ENCODE results near the gene DVL1. TPM values are rescaled to one million over a fixed set of nuclear protein-coding genes. Genes with fewer than 3 reads are reported as not detected.
A peak's percentile ranks its signal among the peaks of the same experiment; 100 is the strongest.

Gene DVL1
- total and polyA plus RNA-seq, 2 of the 13 experiments (the other 11 are each of a cell fraction or from before 2014, with no cell fraction given): 30.8 to 60.4 TPM

- TF ChIP-seq HDAC2 (CRISPR knock-in tag; IDR thresholded peaks at IDR 0.05): 0 out of 2 replicates have a peak, but pooled peaks have one; percentile 40
- no peak for TF ChIP-seq KDM6A (CRISPR knock-in tag; IDR thresholded peaks at IDR 0.05; ENCODE audit: low read depth)
- 0 out of 2 replicates have a peak, but pooled peaks have one; percentile 18 for TF ChIP-seq ZNF7 (CRISPR knock-in tag; IDR thresholded peaks at IDR 0.05)
- TF ChIP-seq IKZF1 (IDR thresholded peaks at IDR 0.05): no peak
- TF ChIP-seq KDM3A (CRISPR knock-in tag; IDR thresholded peaks at IDR 0.05; ENCODE audit: low read depth): no peak
- 0 out of 2 replicates have a peak, but pooled peaks have one; percentile 23 for TF ChIP-seq HMG20B (CRISPR knock-in tag; conservative IDR thresholded peaks at IDR 0.05)
- TF ChIP-seq ZNF142 (CRISPR knock-in tag; IDR thresholded peaks at IDR 0.05): no peak
- TF ChIP-seq GABPA (IDR thresholded peaks at IDR 0.05; ENCODE audit: low read depth, low read length): no peak
- TF ChIP-seq GABPA (CRISPR knock-in tag; IDR thresholded peaks at IDR 0.05; ENCODE audit: low read depth): no peak
- TF ChIP-seq NFAT5 (CRISPR knock-in tag; IDR thresholded peaks at IDR 0.05): peak; percentile 91
- no peak for TF ChIP-seq HOXA7 (CRISPR knock-in tag; IDR thresholded peaks at IDR 0.05)
- TF ChIP-seq GMEB1 (CRISPR knock-in tag; IDR thresholded peaks at IDR 0.05; ENCODE audit: borderline replicate concordance): no peak
- no peak for TF ChIP-seq ZNF33A (CRISPR knock-in tag; IDR thresholded peaks at IDR 0.05; ENCODE audit: borderline replicate concordance)
- no peak; the same call in 1 of the 2 replicates for TF ChIP-seq ZNF784 (CRISPR knock-in tag; IDR thresholded peaks at IDR 0.05; ENCODE audit: borderline replicate concordance)
- no peak for TF ChIP-seq EZH2 (conservative IDR thresholded peaks at IDR 0.05; ENCODE audit: low read depth, low read length)
- TF ChIP-seq SRSF9 (IDR thresholded peaks at IDR 0.05; ENCODE audit: borderline replicate concordance, insufficient read depth, low read depth, low read length, poor library complexity, severe bottlenecking): no peak
Observed at GRCh38 chr1:1334835-1335234, 14.4 kb downstream of the DVL1 start (continued).

All from HepG2 (cell line).